GM12875 (cell line): Measurements from ENCODE around the gene GPR3.

Experiments used
- H3K4me3 ChIP-seq: one replicate; pipeline ENCODE4 v1.5.1; 2011; ENCODE audit warnings: low read depth, low read length, control low read depth
- CTCF ChIP-seq: IDR thresholded peaks from 2 replicates; pipeline ENCODE4 v1.5.1; 2011; ENCODE audit warnings: low read depth, mild to moderate bottlenecking, control low read depth, inconsistent platforms, low read length, moderate library complexity, borderline replicate concordance; ENCODE audit not compliant: insufficient read depth

The GPR3 gene

GRCh38 chr1:27392778-27393635, 585 bp downstream of the GPR3 start:
- peak; percentile 19; the same call in 1 of the 2 replicates for TF ChIP-seq CTCF
- peak overlapping the region; percentile 58 for H3K4me3 ChIP-seq

GRCh38 chr1:27393641-27394281, 1.3 kb downstream of the GPR3 start:
- no peak overlapping the region for H3K4me3 ChIP-seq
- no peak for TF ChIP-seq CTCF

DNA sequence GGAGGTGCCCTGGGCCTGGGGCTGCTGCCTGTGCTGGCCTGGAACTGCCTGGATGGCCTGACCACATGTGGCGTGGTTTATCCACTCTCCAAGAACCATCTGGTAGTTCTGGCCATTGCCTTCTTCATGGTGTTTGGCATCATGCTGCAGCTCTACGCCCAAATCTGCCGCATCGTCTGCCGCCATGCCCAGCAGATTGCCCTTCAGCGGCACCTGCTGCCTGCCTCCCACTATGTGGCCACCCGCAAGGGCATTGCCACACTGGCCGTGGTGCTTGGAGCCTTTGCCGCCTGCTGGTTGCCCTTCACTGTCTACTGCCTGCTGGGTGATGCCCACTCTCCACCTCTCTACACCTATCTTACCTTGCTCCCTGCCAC, 1.8 kb downstream of the GPR3 start:
- no peak for TF ChIP-seq CTCF
- H3K4me3 ChIP-seq: no peak overlapping the region

GRCh38 chr1:27394925-27395324, 2.5 kb downstream of the GPR3 start:
- TF ChIP-seq CTCF: no peak
- no peak overlapping the region for H3K4me3 ChIP-seq

DNA sequence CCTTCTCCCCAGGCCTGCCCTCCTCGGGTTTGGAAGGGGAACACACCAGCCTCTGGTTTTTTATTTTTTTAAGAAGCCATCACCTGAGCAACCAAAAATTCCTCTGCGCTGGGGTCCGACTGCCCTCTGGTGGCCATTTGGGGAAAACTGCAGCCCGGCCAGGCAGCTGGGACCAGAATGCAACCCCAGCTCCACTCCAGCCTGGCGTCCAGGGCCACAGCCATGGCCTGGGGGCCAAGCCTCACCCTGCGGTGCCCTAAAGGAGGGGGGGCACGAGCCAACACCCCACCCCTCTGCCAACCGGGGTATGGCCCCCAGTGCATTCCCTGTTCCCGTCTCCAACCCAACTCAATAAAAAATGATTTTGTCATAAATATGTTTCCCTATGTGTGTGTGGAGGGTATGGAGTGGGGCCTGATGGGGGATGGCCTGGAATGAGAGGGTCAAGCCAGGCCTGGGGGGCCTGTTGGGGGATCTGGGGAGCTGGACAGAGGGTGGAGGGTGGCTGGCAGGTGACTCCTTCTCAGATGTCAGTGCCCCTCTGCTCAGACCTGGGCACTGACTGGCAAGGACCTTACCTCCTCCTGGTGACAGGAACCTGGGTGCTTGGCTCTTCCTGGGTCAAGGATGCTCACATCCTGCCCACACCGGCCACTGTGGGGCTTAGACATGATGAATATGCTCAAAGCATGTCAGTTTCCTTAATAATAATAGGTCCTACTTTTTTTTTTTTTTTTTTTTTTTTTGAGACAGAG, 3.2 kb downstream of the GPR3 start:
- H3K4me3 ChIP-seq: no peak overlapping the region
- TF ChIP-seq CTCF: peak; percentile 90

GRCh38 chr1:27397110-27397509, 4.7 kb downstream of the GPR3 start:
- TF ChIP-seq CTCF: no peak

More at GRCh38 chr1:27397110-27397509, 4.7 kb downstream of the GPR3 start:
- no peak overlapping the region for H3K4me3 ChIP-seq
